ENCODE measurements around the gene SEZ6L2. TPM values are rescaled to one million over a fixed set of nuclear protein-coding genes. Genes with fewer than 3 reads are reported as not detected.

The SEZ6L2 gene
- total RNA-seq, 1 experiment from 2014 or later, result not detected

DNA sequence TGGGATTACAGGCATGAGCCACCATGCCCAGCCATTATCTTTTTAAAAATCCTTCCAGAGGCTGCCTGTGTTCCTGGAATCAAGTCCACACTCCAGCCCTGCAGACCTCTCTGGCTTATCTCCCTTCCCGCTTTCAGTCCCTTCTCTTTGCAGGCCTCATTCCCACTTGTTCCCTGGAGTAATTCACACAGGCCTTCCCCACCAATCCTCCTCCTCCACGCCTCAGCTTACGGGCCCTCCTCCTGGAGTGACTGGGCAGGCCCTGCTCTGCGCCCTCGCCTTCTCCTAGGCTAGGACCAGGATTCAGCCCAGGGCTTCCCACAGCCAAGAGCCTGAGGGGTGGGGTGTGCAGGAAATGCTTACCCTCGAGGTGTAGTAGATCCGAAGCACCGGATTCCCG lies 39.1 kb downstream of the SEZ6L2 start:
- Histone ChIP-seq H3K9ac (ENCODE audit: low read length) (no peak overlapping the region), H3K4me2 (ENCODE audit: low read depth, low read length, poor library complexity, severe bottlenecking) (no peak overlapping the region), H3K36me3 (ENCODE audit: insufficient read depth, low read length) (no peaks in the 10 kb centered on the region), H3K4me3 (ENCODE audit: low read length) (no peak overlapping the region), H3K9me3 (ENCODE audit: low read length) (no peaks in the 10 kb centered on the region), H3K9me2 (replicated peaks; ENCODE audit: insufficient read depth, low read length) (no peaks in the 10 kb centered on the region), H3K4me1 (ENCODE audit: low read length) (peaks cover 12% of the 10 kb centered on the region), H4K20me1 (ENCODE audit: insufficient read depth, low read depth, low read length) (no peaks in the 10 kb centered on the region), H3K27ac (ENCODE audit: low read length) (no peak overlapping the region), H2AFZ (ENCODE audit: low read length) (no peak overlapping the region), H3K79me2 (ENCODE audit: low read length) (peaks cover 9% of the 10 kb centered on the region), H3K27me3 (ENCODE audit: low read length) (no peaks in the 10 kb centered on the region)
- DNase-seq, result no peak

DNA sequence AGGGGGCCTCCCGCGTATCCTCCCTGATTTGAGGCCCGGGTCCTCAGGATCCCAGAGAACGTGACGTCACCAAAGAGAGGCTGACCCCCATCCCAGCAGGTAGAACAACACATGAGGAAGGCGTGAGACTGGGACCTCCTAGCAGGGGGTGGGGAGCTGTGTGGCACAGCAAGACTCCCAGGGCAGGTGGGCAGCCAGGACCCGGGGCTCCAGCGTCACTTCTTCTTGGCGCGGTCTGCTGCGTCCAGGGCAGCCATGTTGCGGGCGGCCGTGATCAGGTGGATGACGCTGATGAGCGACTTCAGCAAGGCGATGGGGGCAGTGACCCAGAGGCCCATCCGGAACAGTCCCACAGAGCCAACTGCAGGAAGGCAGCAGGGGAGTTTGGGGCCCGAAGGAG lies 40.4 kb downstream of the SEZ6L2 start:
- Histone ChIP-seq H3K27me3 (ENCODE audit: low read length) (no peaks in the 10 kb centered on the region), H3K36me3 (ENCODE audit: insufficient read depth, low read length) (no peaks in the 10 kb centered on the region), H3K4me1 (ENCODE audit: low read length) (peaks cover 12% of the 10 kb centered on the region), H4K20me1 (ENCODE audit: insufficient read depth, low read depth, low read length) (no peaks in the 10 kb centered on the region), H3K9me3 (ENCODE audit: low read length) (no peaks in the 10 kb centered on the region), H3K9me2 (replicated peaks; ENCODE audit: insufficient read depth, low read length) (no peaks in the 10 kb centered on the region), H3K9ac (ENCODE audit: low read length) (no peak overlapping the region), H3K79me2 (ENCODE audit: low read length) (peaks cover 9% of the 10 kb centered on the region), H3K4me2 (ENCODE audit: low read depth, low read length, poor library complexity, severe bottlenecking) (no peak overlapping the region), H2AFZ (ENCODE audit: low read length) (no peak overlapping the region), H3K27ac (ENCODE audit: low read length) (no peak overlapping the region), H3K4me3 (ENCODE audit: low read length) (no peak overlapping the region)
- DNase-seq, result no peak

DNA sequence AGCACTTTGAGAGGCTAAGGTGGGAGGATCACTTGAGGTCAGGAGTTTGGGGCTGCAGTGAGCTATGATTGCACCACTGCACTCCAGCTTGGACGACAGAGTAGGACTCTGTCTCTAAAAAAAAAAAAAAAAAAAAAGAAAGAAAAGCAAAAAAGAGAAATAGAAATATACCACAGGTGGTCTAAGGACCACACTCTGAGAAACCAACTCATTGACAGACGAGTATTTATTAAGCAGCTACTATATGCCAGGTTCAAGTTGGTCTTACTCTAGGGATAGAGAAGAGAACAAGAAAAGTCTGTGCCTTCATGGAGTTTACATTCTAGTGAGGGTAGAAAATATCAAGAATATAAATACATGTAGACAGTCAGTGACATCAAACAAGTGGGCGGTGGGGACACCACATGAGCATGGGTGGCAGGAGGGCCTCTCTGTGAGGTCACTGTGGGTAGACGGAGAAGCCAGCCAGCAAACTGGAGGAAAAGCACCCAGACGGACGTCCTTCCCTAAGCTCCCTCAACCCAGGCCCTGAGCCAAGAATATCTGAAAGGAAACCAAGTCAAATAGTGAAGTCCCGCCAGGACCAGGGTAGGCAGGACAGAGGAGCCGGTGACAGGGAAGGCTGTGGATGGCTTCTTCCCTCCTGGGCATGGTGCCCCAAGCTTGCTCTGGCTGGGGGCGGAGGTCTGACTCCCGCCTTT lies 41.1 kb downstream of the SEZ6L2 start:
- peaks cover 8% of the 10 kb centered on the region for H3K4me1 ChIP-seq (ENCODE audit: low read length)
- no peaks in the 10 kb centered on the region for H3K36me3 ChIP-seq (ENCODE audit: insufficient read depth, low read length)
- no peaks in the 10 kb centered on the region for H3K27me3 ChIP-seq (ENCODE audit: low read length)
- no peak overlapping the region for H2AFZ ChIP-seq (ENCODE audit: low read length)
- H3K9me3 ChIP-seq (ENCODE audit: low read length), result no peaks in the 10 kb centered on the region
- H3K4me2 ChIP-seq (ENCODE audit: low read depth, low read length, poor library complexity, severe bottlenecking), result no peak overlapping the region
- no peak for DNase-seq
- H3K4me3 ChIP-seq (ENCODE audit: low read length), result no peak overlapping the region
- H3K9ac ChIP-seq (ENCODE audit: low read length), result no peak overlapping the region
- no peak overlapping the region for H3K27ac ChIP-seq (ENCODE audit: low read length)
- H3K79me2 ChIP-seq (ENCODE audit: low read length), result peaks cover 9% of the 10 kb centered on the region
- no peaks in the 10 kb centered on the region for H4K20me1 ChIP-seq (ENCODE audit: insufficient read depth, low read depth, low read length)
- no peaks in the 10 kb centered on the region for H3K9me2 ChIP-seq (replicated peaks; ENCODE audit: insufficient read depth, low read length)

DNA sequence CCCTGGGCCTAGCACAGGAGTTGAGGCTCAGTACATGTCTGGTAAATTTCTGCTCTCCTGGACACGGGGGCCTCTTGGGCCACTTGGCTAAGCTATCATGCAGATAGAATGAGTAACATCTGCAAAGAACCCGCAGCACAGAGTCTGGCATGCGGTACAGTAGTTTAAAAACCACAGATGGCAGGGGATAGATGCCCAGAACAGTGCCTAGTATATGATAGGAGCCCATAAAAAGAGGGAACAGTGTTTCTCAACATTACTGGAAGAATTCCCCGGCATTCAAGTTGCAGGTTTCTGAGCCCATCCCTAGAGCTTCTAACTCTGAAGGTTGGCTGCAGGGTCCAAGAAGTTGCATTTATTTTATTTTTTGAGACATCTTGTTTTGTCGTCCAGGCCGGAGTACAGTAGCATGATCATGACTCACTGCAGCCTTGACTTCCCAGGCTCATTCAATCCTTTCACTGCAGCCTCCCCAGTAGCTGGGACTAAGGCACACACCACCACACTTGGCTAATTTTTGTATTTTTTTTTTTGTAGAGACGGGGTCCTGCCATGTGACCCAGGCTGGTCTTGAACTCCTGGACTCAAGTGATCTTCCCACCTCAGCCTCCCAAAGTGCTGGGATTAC lies 42.1 kb downstream of the SEZ6L2 start:
- no peaks in the 10 kb centered on the region for H3K9me2 ChIP-seq (replicated peaks; ENCODE audit: insufficient read depth, low read length)
- H4K20me1 ChIP-seq (ENCODE audit: insufficient read depth, low read depth, low read length), result no peaks in the 10 kb centered on the region
- no peaks in the 10 kb centered on the region for H3K9me3 ChIP-seq (ENCODE audit: low read length)
- no peak for DNase-seq
- no peak overlapping the region for H2AFZ ChIP-seq (ENCODE audit: low read length)
- no peak overlapping the region for H3K9ac ChIP-seq (ENCODE audit: low read length)
- no peak overlapping the region for H3K4me3 ChIP-seq (ENCODE audit: low read length)
- no peak overlapping the region for H3K4me2 ChIP-seq (ENCODE audit: low read depth, low read length, poor library complexity, severe bottlenecking)
- peaks cover 4% of the 10 kb centered on the region for H3K79me2 ChIP-seq (ENCODE audit: low read length)
- no peak overlapping the region for H3K27ac ChIP-seq (ENCODE audit: low read length)
- H3K36me3 ChIP-seq (ENCODE audit: insufficient read depth, low read length), result no peaks in the 10 kb centered on the region
- H3K27me3 ChIP-seq (ENCODE audit: low read length), result no peaks in the 10 kb centered on the region
- H3K4me1 ChIP-seq (ENCODE audit: low read length), result peaks cover 8% of the 10 kb centered on the region

DNA sequence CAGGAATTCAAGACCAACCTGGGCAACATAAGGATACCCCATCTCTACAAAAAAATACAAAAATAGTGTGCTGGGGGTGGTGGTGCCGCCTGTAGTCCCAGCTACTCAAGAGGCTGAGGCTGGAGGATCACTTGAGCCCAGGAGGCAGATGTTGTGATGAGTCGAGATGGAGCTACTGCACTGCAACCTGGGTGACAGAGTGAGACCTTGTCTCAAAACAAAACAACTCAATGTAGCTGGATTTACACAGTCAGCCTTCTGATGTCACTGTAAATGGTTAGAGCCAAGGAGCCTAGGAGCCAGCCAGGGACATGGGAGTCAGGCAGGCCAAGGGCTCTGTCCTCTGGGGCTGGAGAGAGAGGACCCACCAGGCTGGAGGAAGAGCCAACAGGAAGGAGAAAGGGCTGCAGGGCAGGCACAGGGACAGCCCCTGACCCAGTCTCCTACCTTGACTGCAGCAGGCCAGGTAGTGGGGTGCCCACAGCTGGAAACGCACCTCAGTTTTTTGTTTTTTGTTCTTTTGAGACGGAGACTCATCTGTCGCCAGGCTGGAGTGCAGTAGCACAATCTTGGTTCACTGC lies 44.7 kb downstream of the SEZ6L2 start:
- Histone ChIP-seq H3K4me3 (ENCODE audit: low read length) (no peak overlapping the region), H3K9me2 (replicated peaks; ENCODE audit: insufficient read depth, low read length) (no peaks in the 10 kb centered on the region), H4K20me1 (ENCODE audit: insufficient read depth, low read depth, low read length) (no peaks in the 10 kb centered on the region), H3K4me2 (ENCODE audit: low read depth, low read length, poor library complexity, severe bottlenecking) (no peak overlapping the region), H3K27ac (ENCODE audit: low read length) (no peak overlapping the region), H3K9me3 (ENCODE audit: low read length) (no peaks in the 10 kb centered on the region), H3K4me1 (ENCODE audit: low read length) (no peaks in the 10 kb centered on the region), H2AFZ (ENCODE audit: low read length) (no peak overlapping the region), H3K79me2 (ENCODE audit: low read length) (no peaks in the 10 kb centered on the region), H3K9ac (ENCODE audit: low read length) (no peak overlapping the region), H3K27me3 (ENCODE audit: low read length) (no peaks in the 10 kb centered on the region), H3K36me3 (ENCODE audit: insufficient read depth, low read length) (no peaks in the 10 kb centered on the region)
- no peak for DNase-seq

DNA sequence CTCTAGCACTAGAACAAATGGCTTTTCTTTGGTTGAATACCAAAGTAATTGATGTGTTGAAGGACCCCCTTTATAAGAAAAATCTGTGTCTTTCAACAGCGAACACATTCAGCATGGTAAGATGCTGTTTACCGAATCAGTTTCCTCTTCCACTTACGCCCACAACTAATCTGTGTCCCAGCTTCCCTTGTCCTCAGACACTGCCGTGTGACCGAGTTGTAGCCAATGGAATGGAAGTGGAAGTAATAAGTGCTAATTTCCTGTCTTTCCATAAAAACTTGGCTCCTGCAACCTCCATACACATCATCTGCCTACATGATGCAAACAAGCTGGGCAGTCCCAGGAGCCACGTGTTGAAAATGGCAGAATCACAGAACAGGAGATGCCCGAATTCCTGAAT lies 46.7 kb downstream of the SEZ6L2 start:
- Histone ChIP-seq H3K9ac (ENCODE audit: low read length) (no peak overlapping the region), H3K4me3 (ENCODE audit: low read length) (no peak overlapping the region), H3K27me3 (ENCODE audit: low read length) (no peaks in the 10 kb centered on the region), H4K20me1 (ENCODE audit: insufficient read depth, low read depth, low read length) (no peaks in the 10 kb centered on the region), H2AFZ (ENCODE audit: low read length) (no peak overlapping the region), H3K4me2 (ENCODE audit: low read depth, low read length, poor library complexity, severe bottlenecking) (no peak overlapping the region), H3K79me2 (ENCODE audit: low read length) (no peaks in the 10 kb centered on the region), H3K4me1 (ENCODE audit: low read length) (no peaks in the 10 kb centered on the region), H3K9me3 (ENCODE audit: low read length) (no peaks in the 10 kb centered on the region), H3K27ac (ENCODE audit: low read length) (no peak overlapping the region), H3K9me2 (replicated peaks; ENCODE audit: insufficient read depth, low read length) (no peaks in the 10 kb centered on the region), H3K36me3 (ENCODE audit: insufficient read depth, low read length) (no peaks in the 10 kb centered on the region)
- no peak for DNase-seq

DNA sequence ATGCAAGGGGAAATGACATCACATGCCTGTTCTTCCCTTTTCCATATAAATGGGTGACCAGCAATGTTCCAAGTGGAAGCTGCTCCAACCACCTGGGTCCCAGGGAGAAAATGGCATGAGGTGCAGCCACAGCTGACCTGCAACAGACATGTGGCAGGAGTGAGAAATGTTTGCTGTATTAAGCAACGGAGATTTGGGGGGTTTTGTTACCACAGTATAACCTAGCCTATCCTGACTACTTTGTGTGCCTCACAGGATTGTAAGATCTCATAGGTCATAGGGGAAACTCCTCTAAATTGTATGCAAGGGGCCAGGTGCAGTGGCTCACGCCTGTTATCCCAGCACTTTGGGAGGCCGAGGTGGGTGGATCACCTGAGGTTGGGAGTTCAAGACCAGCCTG lies 48.4 kb downstream of the SEZ6L2 start:
- Histone ChIP-seq H3K27ac (ENCODE audit: low read length) (no peak overlapping the region), H3K4me1 (ENCODE audit: low read length) (no peaks in the 10 kb centered on the region), H4K20me1 (ENCODE audit: insufficient read depth, low read depth, low read length) (no peaks in the 10 kb centered on the region), H3K9me2 (replicated peaks; ENCODE audit: insufficient read depth, low read length) (no peaks in the 10 kb centered on the region), H3K4me2 (ENCODE audit: low read depth, low read length, poor library complexity, severe bottlenecking) (no peak overlapping the region), H3K4me3 (ENCODE audit: low read length) (no peak overlapping the region), H2AFZ (ENCODE audit: low read length) (no peak overlapping the region), H3K9ac (ENCODE audit: low read length) (no peak overlapping the region), H3K79me2 (ENCODE audit: low read length) (no peaks in the 10 kb centered on the region), H3K9me3 (ENCODE audit: low read length) (no peaks in the 10 kb centered on the region), H3K27me3 (ENCODE audit: low read length) (no peaks in the 10 kb centered on the region), H3K36me3 (ENCODE audit: insufficient read depth, low read length) (no peaks in the 10 kb centered on the region)
- DNase-seq, result no peak

DNA sequence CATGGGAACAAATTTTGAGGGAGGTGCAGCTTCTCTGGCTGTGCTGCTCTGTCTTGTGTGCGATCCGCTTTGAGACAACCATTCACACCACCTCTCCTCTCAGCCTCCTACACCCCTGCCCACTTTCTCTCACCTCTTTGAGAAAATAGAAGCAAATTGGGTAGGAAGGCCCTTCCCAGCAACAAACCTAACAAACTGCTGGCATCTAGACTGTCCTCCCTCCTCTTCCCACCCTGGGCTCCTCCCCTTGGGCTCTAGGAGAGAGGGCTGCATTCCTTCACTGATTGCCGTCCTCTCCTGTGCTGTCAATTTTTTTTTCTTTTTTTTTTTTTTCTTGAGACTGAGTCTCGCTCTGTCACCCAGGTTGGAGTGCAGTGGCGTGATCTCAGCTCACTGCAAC lies 49.8 kb downstream of the SEZ6L2 start:
- Histone ChIP-seq H3K4me3 (ENCODE audit: low read length) (no peak overlapping the region), H3K36me3 (ENCODE audit: insufficient read depth, low read length) (no peaks in the 10 kb centered on the region), H3K9ac (ENCODE audit: low read length) (no peak overlapping the region), H3K9me2 (replicated peaks; ENCODE audit: insufficient read depth, low read length) (no peaks in the 10 kb centered on the region), H4K20me1 (ENCODE audit: insufficient read depth, low read depth, low read length) (no peaks in the 10 kb centered on the region), H3K4me1 (ENCODE audit: low read length) (no peaks in the 10 kb centered on the region), H3K9me3 (ENCODE audit: low read length) (no peaks in the 10 kb centered on the region), H3K4me2 (ENCODE audit: low read depth, low read length, poor library complexity, severe bottlenecking) (no peak overlapping the region), H3K27ac (ENCODE audit: low read length) (no peak overlapping the region), H3K79me2 (ENCODE audit: low read length) (no peaks in the 10 kb centered on the region), H3K27me3 (ENCODE audit: low read length) (no peaks in the 10 kb centered on the region), H2AFZ (ENCODE audit: low read length) (no peak overlapping the region)
- DNase-seq, result no peak

Data from Karpas-422 (cell line).